Neural progenitor cell (in vitro differentiated cells): ENCODE measurements around the gene TNFRSF21.

Experiments
- EZH2 ChIP-seq: fragments of 200-600 bp; sonication (generic); IDR thresholded peaks from 2 replicates; pipeline ENCODE4 v1.6.1; 2017; ENCODE audit warnings: antibody characterized with exemption, mild to moderate bottlenecking, moderate library complexity
- TF ChIP-seq, protein P1 (sequence below): fragments of 200-600 bp; sonication (generic); IDR thresholded peaks from 2 replicates; pipeline ENCODE4 v1.5.1; 2017; ENCODE audit warnings: antibody characterized with exemption, mild to moderate bottlenecking

DNA sequence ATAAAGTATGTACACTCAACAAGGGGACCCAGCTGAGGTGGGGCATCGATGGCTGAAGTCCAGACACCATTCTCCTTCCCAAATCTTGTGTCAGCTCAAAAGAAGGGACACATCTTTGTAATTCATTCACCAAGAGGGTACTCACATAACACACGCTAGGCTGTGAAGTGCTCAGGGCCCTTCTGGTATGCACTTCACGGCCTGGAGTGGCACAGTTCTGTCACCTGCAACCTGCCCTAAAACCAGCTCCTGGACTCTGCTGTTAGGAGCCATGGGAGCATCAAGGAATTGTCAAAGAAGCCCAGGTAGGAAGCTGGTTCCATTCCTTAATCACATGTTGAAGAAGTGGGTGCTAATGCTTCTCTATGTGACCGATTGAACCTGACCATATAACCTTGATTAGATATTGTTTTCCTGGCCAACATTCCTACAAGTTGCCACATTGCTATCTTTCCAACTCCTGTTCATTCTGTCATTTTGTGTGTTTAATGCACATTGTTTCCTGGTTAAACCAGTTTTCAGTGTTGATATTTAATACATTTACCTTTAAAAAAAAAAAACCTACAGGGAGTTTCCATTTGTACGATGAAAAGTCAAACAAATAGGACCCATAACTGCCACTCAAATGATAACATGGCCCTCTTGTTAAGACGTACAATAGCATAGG, 127.3 kb downstream of the TNFRSF21 start:
- TF ChIP-seq, protein P1, sequence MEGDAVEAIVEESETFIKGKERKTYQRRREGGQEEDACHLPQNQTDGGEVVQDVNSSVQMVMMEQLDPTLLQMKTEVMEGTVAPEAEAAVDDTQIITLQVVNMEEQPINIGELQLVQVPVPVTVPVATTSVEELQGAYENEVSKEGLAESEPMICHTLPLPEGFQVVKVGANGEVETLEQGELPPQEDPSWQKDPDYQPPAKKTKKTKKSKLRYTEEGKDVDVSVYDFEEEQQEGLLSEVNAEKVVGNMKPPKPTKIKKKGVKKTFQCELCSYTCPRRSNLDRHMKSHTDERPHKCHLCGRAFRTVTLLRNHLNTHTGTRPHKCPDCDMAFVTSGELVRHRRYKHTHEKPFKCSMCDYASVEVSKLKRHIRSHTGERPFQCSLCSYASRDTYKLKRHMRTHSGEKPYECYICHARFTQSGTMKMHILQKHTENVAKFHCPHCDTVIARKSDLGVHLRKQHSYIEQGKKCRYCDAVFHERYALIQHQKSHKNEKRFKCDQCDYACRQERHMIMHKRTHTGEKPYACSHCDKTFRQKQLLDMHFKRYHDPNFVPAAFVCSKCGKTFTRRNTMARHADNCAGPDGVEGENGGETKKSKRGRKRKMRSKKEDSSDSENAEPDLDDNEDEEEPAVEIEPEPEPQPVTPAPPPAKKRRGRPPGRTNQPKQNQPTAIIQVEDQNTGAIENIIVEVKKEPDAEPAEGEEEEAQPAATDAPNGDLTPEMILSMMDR: no peak
- TF ChIP-seq EZH2: no peak
